K562 (cell line): ENCODE measurements around the gene JMJD1C. TPM values are rescaled to one million over a fixed set of nuclear protein-coding genes. Genes with fewer than 3 reads are reported as not detected.

ENCODE experiments used
- ATAC-seq: fragments of 200-7000 bp; cut with Tn5 transposase; 3 replicates; pipeline ENCODE4 v1.9.1; 2020; ENCODE audit warnings: moderate library complexity
- BruUV-seq: library from RNA; stranded (reverse); fragments of 400-500 nt; replicated peaks from 2 replicates; lab custom pipeline; 2021; lab: Mats Ljungman, UMichigan
- CTCF ChIA-PET: fragments of 300-600 bp; formaldehyde crosslinking; extraction: SDS; loops from one replicate; lab custom pipeline; 2021; ENCODE audit warnings: low intra/inter-chr PET ratio; lab: Yijun Ruan, JAX
- POLR2A ChIA-PET: fragments of 300-600, 350-650 bp; sonication (Branson Sonifier 250); formaldehyde crosslinking; extraction: SDS; loops from one replicate; lab custom pipeline; 2021; ENCODE audit warnings: antibody characterized with exemption, inconsistent platforms; lab: Yijun Ruan, JAX
- DNase-seq, 4 experiments: peaks; one replicate each; pipeline versions ENCODE4 v3.0.0 to v3.0.0-alpha.2; 2011 to 2018; ENCODE audit warnings: low spot score in 3 of 4, mixed read lengths in 3 of 4; ENCODE audit errors: extremely low read depth in 1 of 4
- FAIRE-seq: peaks from 2 replicates; lab custom pipeline; 2011; peaks lifted over from hg19 to GRCh38; lab: Jason Lieb, UNC
- H2AFZ ChIP-seq: 2 replicates; pipeline ENCODE4 v1.6.0; 2011; ENCODE audit warnings: low read depth, low read length, control low read depth, inconsistent platforms
- H3K27ac ChIP-seq: fragments of 200-600 bp; 3 replicates; pipeline ENCODE4 v1.8.0; 2011; ENCODE audit warnings: low read depth, mild to moderate bottlenecking, control low read depth, inconsistent platforms, low read length, moderate library complexity, mixed read lengths; ENCODE audit errors: extremely low read depth
- H3K27me3 ChIP-seq, 2 experiments: fragments of 300-600 bp in 1 of 2; 2 replicates in 1 of 2; 3 replicates in 1 of 2; pipeline versions ENCODE4 v1.6.0 to v1.8.0; 2011; ENCODE audit warnings: inconsistent platforms in 2 of 2, low read length in 2 of 2, mild to moderate bottlenecking in 1 of 2, mixed read lengths in 1 of 2, moderate library complexity in 1 of 2; ENCODE audit not compliant: control insufficient read depth in 2 of 2, insufficient read depth in 2 of 2
- H3K36me3 ChIP-seq: fragments of 300-600 bp; 3 replicates; pipeline ENCODE4 v1.8.0; 2011; ENCODE audit warnings: mild to moderate bottlenecking, low read length, inconsistent platforms; ENCODE audit not compliant: control insufficient read depth, insufficient read depth
- H3K4me1 ChIP-seq, 2 experiments: fragments of 200-600 bp in 1 of 2; replicated peaks in 1 of 2; 2 replicates in 1 of 2; 3 replicates in 1 of 2; pipeline versions ENCODE4 v1.5.1 to v1.8.0; 2011; ENCODE audit warnings: inconsistent platforms in 2 of 2, low read length in 2 of 2, mild to moderate bottlenecking in 1 of 2, mixed read lengths in 1 of 2, moderate library complexity in 1 of 2; ENCODE audit not compliant: control insufficient read depth in 2 of 2, insufficient read depth in 2 of 2
- H3K4me2 ChIP-seq: 2 replicates; pipeline ENCODE4 v1.6.1; 2011; ENCODE audit warnings: low read length, control low read depth, inconsistent platforms, mixed read lengths; ENCODE audit not compliant: insufficient read depth
- H3K4me3 ChIP-seq: fragments of 200-600 bp; sonication (generic), shearing (Covaris generic); 2 replicates; pipeline ENCODE4 v1.5.1; 2016; ENCODE audit warnings: control low read depth, inconsistent platforms
- H3K79me2 ChIP-seq: fragments of 200-600 bp; 3 replicates; pipeline ENCODE4 v1.8.0; 2011; ENCODE audit warnings: low read length, inconsistent platforms; ENCODE audit not compliant: control insufficient read depth, insufficient read depth
- H3K9ac ChIP-seq, 2 experiments: 2 replicates each; pipeline versions ENCODE4 v1.6.0 to v1.6.1; 2011; ENCODE audit warnings: low read depth in 2 of 2, low read length in 2 of 2, control low read depth in 1 of 2, inconsistent platforms in 1 of 2, mild to moderate bottlenecking in 1 of 2, mixed read lengths in 1 of 2; ENCODE audit not compliant: insufficient read depth in 1 of 2
- H3K9me1 ChIP-seq: one replicate; pipeline ENCODE4 v1.6.0; 2011; ENCODE audit warnings: inconsistent platforms, mild to moderate bottlenecking, low read length, moderate library complexity; ENCODE audit not compliant: control insufficient read depth, insufficient read depth
- H3K9me3 ChIP-seq: replicated peaks from 2 replicates; pipeline ENCODE4 v1.5.1; 2011; ENCODE audit warnings: low read depth, low read length, inconsistent platforms; ENCODE audit not compliant: control insufficient read depth, insufficient read depth
- H4K20me1 ChIP-seq: replicated peaks from 2 replicates; pipeline ENCODE4 v1.6.1; 2011; ENCODE audit warnings: low read length, inconsistent platforms, mixed read lengths; ENCODE audit not compliant: control insufficient read depth, insufficient read depth
- BACH1 ChIP-seq: fragments of 200-800 bp; sonication (Bioruptor generic); IDR thresholded peaks from 2 replicates; pipeline ENCODE4 v1.6.1; 2016; ENCODE audit warnings: missing genetic modification characterization, missing compliant biosample characterization
- BCOR ChIP-seq: fragments of 450-650 bp; IDR thresholded peaks from 2 replicates; pipeline ENCODE4 v1.6.1; 2016
- CHCHD3 ChIP-seq: fragments of 250-450 bp; sonication (Bioruptor Pico); IDR thresholded peaks from 2 replicates; pipeline ENCODE4 v2.1.2; 2022; ENCODE audit warnings: mild to moderate bottlenecking
- SRSF1 ChIP-seq: fragments of 200-400 bp; formaldehyde crosslinking; IDR thresholded peaks from 2 replicates; pipeline ENCODE4 v1.6.1; 2017; ENCODE audit warnings: mild to moderate bottlenecking, low read depth, low read length, moderate library complexity
- TBP ChIP-seq: optimal IDR thresholded peaks from 2 replicates; pipeline ENCODE3; 2011; ENCODE audit warnings: low read depth, low read length, improper control_type of control experiment
- ZBED1 ChIP-seq: IDR thresholded peaks from 2 replicates; pipeline ENCODE4 v1.6.1; 2014
- ZNF655 ChIP-seq: fragments of 250-450 bp; sonication (Bioruptor Pico); IDR thresholded peaks from 2 replicates; pipeline ENCODE4 v1.5.0; 2021
- WGBS: fragments of 100-300 bp; shearing (Covaris generic); methylation state at CpG from one replicate; pipeline ENCODE4 v1.1.6; 2016; ENCODE audit warnings: low coverage, mixed read lengths; ENCODE audit not compliant: insufficient coverage; ENCODE audit errors: missing lambda C conversion rate; 5-methylcytosine and 5-hydroxymethylcytosine counted together
- in situ Hi-C: fragments of 300-500 bp; cut with MboI; formaldehyde crosslinking; loops from 4 replicates; pipeline ENCODE4 v1.15.0; 2018; ENCODE audit warnings: inconsistent platforms, mixed read lengths
- intact Hi-C: fragments of 100-400 bp; cut with micrococcal nuclease; formaldehyde crosslinking; loops from 2 replicates; pipeline ENCODE4 v1.14.2; 2022
- polyA plus RNA-seq, 8 experiments: library from polyadenylated mRNA; depleted of rRNA in 4 of 8; stranded (reverse) in 5 of 8; unstranded in 3 of 8; fragments of >200 nt; fragmentation: Nextera tagmentation in 2 of 8; fragmentation: Illumina TruSeq in 1 of 8; extraction: Ambion mirVana in 2 of 8; extraction: Trizol in 1 of 8; gene quantifications; 2 replicates each; pipeline versions ENCODE4 v1.2.1 to v1.2.3, GENCODE V29; 2011 to 2014; ENCODE audit warnings: inconsistent platforms in 1 of 8, missing spikeins in 1 of 8
- total RNA-seq, 7 experiments: library from RNA; depleted of rRNA in 6 of 7; stranded (reverse); fragments of >200 nt in 6 of 7; fragmentation: Illumina TruSeq in 2 of 7; extraction: Trizol in 2 of 7; gene quantifications; 2 replicates each; pipeline versions ENCODE4 v1.2.1 to v1.2.3, GENCODE V29; 2011 to 2021; ENCODE audit warnings: low replicate concordance in 1 of 7

The JMJD1C gene
- total and polyA plus RNA-seq, 9 of the 15 experiments (the other 6 are each of a cell fraction or from before 2014, with no cell fraction given) = 25.3 to 68.0 (median 47.2) TPM

GRCh38 chr10:63429281-63429680 lies 36.5 kb downstream of the JMJD1C start:
- POLR2A ChIA-PET = interaction anchor here (1.8 kb wide), 1 partner anchor 9 kb away, joined by 5 read pairs; no protein-coding TSS in a partner anchor
- no peaks in the 10 kb centered on the region for H3K9me1 ChIP-seq

More at GRCh38 chr10:63429281-63429680, 36.5 kb downstream of the JMJD1C start:
- Histone ChIP-seq H3K79me2 (peaks cover 73% of the 10 kb centered on the region), H3K9me3 (no peaks in the 10 kb centered on the region), H3K4me3 (no peak overlapping the region), H3K4me2 (no peak overlapping the region), H3K27me3 (no peaks in the 10 kb centered on the region), H3K9ac (no peak overlapping the region), H2AFZ (no peak overlapping the region), H3K27ac (no peak overlapping the region), H3K4me1 (peaks cover 2 to 3% of the 10 kb centered on the region in 2 experiments; a peak in 2 of 5 replicates), H4K20me1 (no peaks in the 10 kb centered on the region), H3K36me3 (no peaks in the 10 kb centered on the region)
- no peak for FAIRE-seq
- no TSS peak for BruUV-seq
- WGBS = 54% methylated on average over 2 of the region's 2 CpGs
- CTCF ChIA-PET = no interaction called here
- in situ Hi-C loops = no loop called here
- intact Hi-C loops = no loop called here
- no peak for DNase-seq
- TF ChIP-seq CHCHD3 (CRISPR knock-in tag) (no peak), ZNF655 (CRISPR knock-in tag) (no peak), ZBED1 (no peak), BCOR (no peak), BACH1 (tag) (no peak), TBP (no peak), SRSF1 (no peak)
- ATAC-seq = no peak
